Lung (tissue), 12 donors: ENCODE data around the gene CTNNBL1. TPM values are rescaled to one million over a fixed set of nuclear protein-coding genes. Genes with fewer than 3 reads are reported as not detected.

ENCODE experiments used
- ATAC-seq: fragments of 200-7000 bp; cut with Tn5 transposase; one replicate; pipeline ENCODE4 v1.9.1; 2020; ENCODE audit warnings: moderate number of reproducible peaks; ENCODE audit not compliant: insufficient read depth, low FRiP score
- DNase-seq, 3 donors: peaks; one replicate each; pipeline ENCODE4 v3.0.0-alpha.2; 2013 to 2017
- H3K27ac ChIP-seq, 2 donors: one replicate each; pipeline ENCODE4 v1.5.1; 2013; ENCODE audit warnings: mild to moderate bottlenecking in 2 of 2, moderate library complexity in 2 of 2, control low read depth in 1 of 2, inconsistent platforms in 1 of 2, low read depth in 1 of 2, low read length in 1 of 2
- H3K27me3 ChIP-seq, 3 donors: one replicate each; pipeline ENCODE4 v1.5.1; 2013; ENCODE audit warnings: low read length in 2 of 3; ENCODE audit not compliant: control insufficient read depth in 3 of 3, insufficient read depth in 3 of 3
- H3K36me3 ChIP-seq, 4 donors: one replicate each; pipeline ENCODE4 v1.5.1; 2013; ENCODE audit warnings: low read length in 4 of 4, mild to moderate bottlenecking in 1 of 4, moderate library complexity in 1 of 4; ENCODE audit not compliant: control insufficient read depth in 4 of 4, insufficient read depth in 4 of 4
- H3K4me1 ChIP-seq, 5 donors: one replicate each; pipeline ENCODE4 v1.5.1; 2013; ENCODE audit warnings: low read length in 5 of 5, mild to moderate bottlenecking in 2 of 5, moderate library complexity in 1 of 5; ENCODE audit not compliant: control insufficient read depth in 5 of 5, insufficient read depth in 5 of 5
- H3K4me3 ChIP-seq: one replicate; pipeline ENCODE4 v1.5.1; 2013; ENCODE audit warnings: mild to moderate bottlenecking, control low read depth, moderate library complexity
- H3K9ac ChIP-seq, 2 donors: one replicate each; pipeline ENCODE4 v1.5.1; 2013; ENCODE audit warnings: low read length in 2 of 2, control low read depth in 1 of 2; ENCODE audit not compliant: insufficient read depth in 1 of 2
- H3K9me3 ChIP-seq, 4 donors: one replicate each; pipeline ENCODE4 v1.5.1; 2013; ENCODE audit warnings: low read length in 3 of 4, mild to moderate bottlenecking in 1 of 4, moderate library complexity in 1 of 4; ENCODE audit not compliant: control insufficient read depth in 4 of 4, insufficient read depth in 3 of 4
- WGBS, 2 donors: extraction: QIAGEN DNeasy Blood & Tissue Kit; methylation state at CpG; one replicate each; pipeline ENCODE4 v1.1.7; 2013; 5-methylcytosine and 5-hydroxymethylcytosine counted together
- polyA plus RNA-seq, 2 donors: library from polyadenylated mRNA; stranded (reverse); fragments of 200-250 nt; gene quantifications; one replicate each; pipeline ENCODE4 v1.2.1, GENCODE V29; 2013
- total RNA-seq, 2 donors: library from RNA; depleted of rRNA in 1 of 2; stranded (reverse); fragments of >200 nt in 1 of 2; gene quantifications; one replicate each; pipeline ENCODE4 v1.2.1, GENCODE V29; 2014 to 2021
- TF ChIP-seq, protein P1 (sequence below): IDR thresholded peaks from 2 replicates; pipeline ENCODE4 v1.5.1; 2012; ENCODE audit warnings: mild to moderate bottlenecking; ENCODE audit errors: control extremely low read depth, extremely low read depth
- donor health status: control.
- donor health status: control.
- donor health status: Bipolar disorder and iron deficiency.
- donor health status: healthy.
- donor health status: DM: yes; HTN: yes; CAD: no.

The CTNNBL1 gene
- total and polyA plus RNA-seq, 4 donors: 38.9 to 53.1 (median 49.2) TPM

DNA sequence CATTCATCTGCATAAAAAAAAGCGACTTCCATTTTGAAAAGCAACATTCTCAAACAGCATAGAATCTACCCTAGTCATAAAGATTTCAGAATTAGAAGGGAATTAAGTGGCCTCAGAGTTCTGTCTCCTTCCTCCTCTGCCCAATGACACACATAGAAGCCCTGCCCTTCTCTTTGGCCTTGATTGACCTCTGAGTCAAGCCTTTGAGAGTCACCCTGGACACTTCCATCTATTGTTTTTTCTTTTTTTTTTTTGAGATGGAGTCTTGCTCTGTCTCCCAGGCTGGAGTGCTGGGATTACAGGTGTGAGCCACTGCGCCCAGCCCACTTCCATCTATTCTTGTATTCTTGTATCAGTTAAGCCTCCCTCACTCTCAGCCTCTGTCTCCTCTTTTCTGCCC lies 44.8 kb upstream of the CTNNBL1 start:
- DNase-seq (no peak), ATAC-seq (no peak)
- H3K4me3 ChIP-seq: no peak overlapping the region
- peaks cover 0 to 1% (median 0%) of the 10 kb centered on the region in 4 donors for H3K9me3 ChIP-seq
- H3K27me3 ChIP-seq: peaks cover 0 to 4% (median 2%) of the 10 kb centered on the region in 3 donors
- H3K9ac ChIP-seq: no peak overlapping the region
- WGBS, 2 donors: 64 to 65% methylated on average over 2 of the region's 2 CpGs
- TF ChIP-seq, protein P1, sequence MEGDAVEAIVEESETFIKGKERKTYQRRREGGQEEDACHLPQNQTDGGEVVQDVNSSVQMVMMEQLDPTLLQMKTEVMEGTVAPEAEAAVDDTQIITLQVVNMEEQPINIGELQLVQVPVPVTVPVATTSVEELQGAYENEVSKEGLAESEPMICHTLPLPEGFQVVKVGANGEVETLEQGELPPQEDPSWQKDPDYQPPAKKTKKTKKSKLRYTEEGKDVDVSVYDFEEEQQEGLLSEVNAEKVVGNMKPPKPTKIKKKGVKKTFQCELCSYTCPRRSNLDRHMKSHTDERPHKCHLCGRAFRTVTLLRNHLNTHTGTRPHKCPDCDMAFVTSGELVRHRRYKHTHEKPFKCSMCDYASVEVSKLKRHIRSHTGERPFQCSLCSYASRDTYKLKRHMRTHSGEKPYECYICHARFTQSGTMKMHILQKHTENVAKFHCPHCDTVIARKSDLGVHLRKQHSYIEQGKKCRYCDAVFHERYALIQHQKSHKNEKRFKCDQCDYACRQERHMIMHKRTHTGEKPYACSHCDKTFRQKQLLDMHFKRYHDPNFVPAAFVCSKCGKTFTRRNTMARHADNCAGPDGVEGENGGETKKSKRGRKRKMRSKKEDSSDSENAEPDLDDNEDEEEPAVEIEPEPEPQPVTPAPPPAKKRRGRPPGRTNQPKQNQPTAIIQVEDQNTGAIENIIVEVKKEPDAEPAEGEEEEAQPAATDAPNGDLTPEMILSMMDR: no peak
- H3K4me1 ChIP-seq: no peaks in the 10 kb centered on the region
- no peaks in the 10 kb centered on the region for H3K36me3 ChIP-seq
- no peak overlapping the region for H3K27ac ChIP-seq

DNA sequence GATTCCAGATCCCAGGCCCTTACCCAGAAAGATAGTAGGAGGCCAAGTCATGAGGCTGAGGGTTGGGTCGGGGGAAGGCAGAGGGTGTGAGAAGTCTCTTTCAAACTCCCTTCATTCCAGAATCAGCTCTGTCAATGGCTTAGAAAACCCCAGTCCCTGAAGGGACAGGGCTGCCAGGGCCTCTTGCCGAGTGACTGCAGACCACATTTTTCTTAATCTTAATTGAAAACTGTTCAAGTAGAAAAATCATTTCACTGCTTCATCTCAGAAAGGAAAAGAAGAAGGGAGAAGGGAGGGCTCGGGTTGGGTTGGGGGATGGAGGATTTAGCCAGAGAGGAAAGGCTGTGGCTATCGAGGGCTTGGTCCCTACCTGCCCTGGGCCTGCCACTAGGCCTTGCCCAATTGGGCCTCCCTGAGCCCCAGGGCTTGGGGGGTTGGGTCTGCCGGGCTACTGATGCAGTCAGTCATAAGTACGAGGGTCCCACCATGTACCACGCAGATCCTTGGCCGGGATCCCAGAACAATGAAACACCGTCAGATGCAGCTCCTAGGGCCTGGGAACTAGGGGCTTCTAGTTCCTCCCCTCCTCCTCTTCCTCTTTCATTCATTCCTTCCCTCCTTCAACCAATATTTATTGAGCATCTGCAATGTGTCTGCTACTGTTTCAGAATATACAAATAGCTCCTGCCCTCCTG lies 44.0 kb upstream of the CTNNBL1 start:
- Histone ChIP-seq H3K36me3 (no peaks in the 10 kb centered on the region), H3K4me3 (no peak overlapping the region), H3K27ac (no peak overlapping the region), H3K9ac (no peak overlapping the region), H3K27me3 (peaks cover 0 to 2% (median 2%) of the 10 kb centered on the region in 3 donors), H3K9me3 (no peaks in the 10 kb centered on the region), H3K4me1 (no peaks in the 10 kb centered on the region)
- ATAC-seq: no peak
- 74 to 76% methylated on average over 9 of the region's 9 CpGs for WGBS, 2 donors
- no peak for DNase-seq
- TF ChIP-seq, protein P1: no peak

DNA sequence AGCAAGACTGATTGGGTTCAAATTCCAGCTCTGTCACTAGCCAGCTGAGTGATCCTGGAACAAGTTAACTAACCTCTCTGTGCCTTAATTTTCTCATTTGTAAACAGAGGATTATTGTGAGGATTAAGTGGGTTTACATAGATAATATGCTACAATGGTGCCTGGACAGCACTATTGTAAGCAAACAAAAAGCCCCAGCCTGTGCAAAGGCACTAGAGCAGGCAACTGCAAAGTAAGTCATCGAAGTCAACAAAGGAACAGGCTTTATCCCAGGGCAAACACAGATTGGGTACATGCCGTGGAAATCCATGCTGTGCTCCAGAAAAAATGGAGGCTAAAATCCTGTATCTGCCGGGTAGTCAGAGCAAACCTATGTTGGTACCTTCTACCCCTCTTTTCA lies 43.2 kb upstream of the CTNNBL1 start:
- Histone ChIP-seq H3K4me1 (no peaks in the 10 kb centered on the region), H3K9ac (no peak overlapping the region), H3K27ac (no peak overlapping the region), H3K36me3 (no peaks in the 10 kb centered on the region), H3K9me3 (no peaks in the 10 kb centered on the region), H3K4me3 (no peak overlapping the region), H3K27me3 (no peaks in the 10 kb centered on the region)
- TF ChIP-seq, protein P1: no peak
- 85 to 89% methylated on average over 3 of the region's 3 CpGs for WGBS, 2 donors
- DNase-seq (no peak), ATAC-seq (no peak)

DNA sequence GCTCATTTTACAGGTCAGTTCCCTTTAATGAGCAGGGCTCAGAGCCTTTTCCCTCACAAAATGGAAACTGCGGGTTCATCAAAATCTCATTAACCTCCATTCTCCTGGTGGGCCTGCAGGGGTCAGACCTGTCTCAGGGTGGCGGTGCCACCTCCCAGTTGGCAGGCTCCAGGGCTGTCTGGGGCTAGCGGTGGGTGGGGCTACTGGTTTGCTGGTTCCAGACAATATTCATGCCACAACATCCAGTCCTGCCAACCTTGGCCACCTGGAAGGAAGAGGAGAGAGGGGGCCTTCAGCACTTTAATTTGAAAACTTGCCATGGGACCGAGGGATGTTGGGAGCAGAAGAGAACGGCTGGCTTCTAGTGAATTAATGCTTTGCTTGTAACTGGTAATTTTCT lies 41.9 kb upstream of the CTNNBL1 start:
- ATAC-seq: peak; percentile 81
- TF ChIP-seq, protein P1: no peak
- Histone ChIP-seq H3K9me3 (no peaks in the 10 kb centered on the region), H3K4me3 (no peak overlapping the region), H3K36me3 (no peaks in the 10 kb centered on the region), H3K27me3 (no peaks in the 10 kb centered on the region), H3K27ac (no peak overlapping the region), H3K9ac (no peak overlapping the region), H3K4me1 (no peaks in the 10 kb centered on the region)
- 38 to 50% methylated on average over 5 of the region's 5 CpGs for WGBS, 2 donors
- DNase-seq: peak in 2 of 3 donors; percentile 15 to 20
